ENCODE data around the gene PCNP.

PCNP gene

DNA sequence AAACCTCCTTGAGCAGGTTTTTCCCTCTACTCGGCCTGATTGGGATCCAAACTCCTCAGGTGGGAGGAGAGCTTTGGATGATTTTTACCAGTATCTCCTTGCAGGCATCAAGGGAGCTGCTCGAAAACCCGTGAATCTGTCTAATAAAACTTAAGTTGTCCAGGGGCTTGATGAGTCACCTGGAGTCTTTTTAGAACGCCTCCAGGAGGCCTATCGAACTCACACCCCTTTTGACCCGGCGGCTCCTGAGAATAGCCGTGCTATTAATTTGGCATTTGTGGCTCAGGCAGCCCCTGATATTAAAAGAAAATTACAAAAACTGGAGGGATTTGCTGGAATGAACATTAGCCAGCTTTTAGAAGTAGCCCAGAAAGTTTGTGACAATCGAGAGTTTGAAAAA is 61.4 kb downstream of the PCNP start:
- ChIA-PET CTCF (interaction anchor here (0.7 kb wide), 1 partner anchor 242 kb away, joined by 3 read pairs; no protein-coding TSS in a partner anchor), POLR2A (no interaction called here)
- H3K9me3 ChIP-seq (ENCODE audit: control insufficient read depth, insufficient read depth, low read depth, low read length) = no peaks in the 10 kb centered on the region
- no peaks in the 10 kb centered on the region for H3K4me1 ChIP-seq (ENCODE audit: control insufficient read depth, insufficient read depth, low read length)
- no peak overlapping the region for H3K4me3 ChIP-seq (ENCODE audit: low read depth, low read length)
- H3K36me3 ChIP-seq (ENCODE audit: control insufficient read depth in 2 of 2, insufficient read depth in 1 of 2, low read length in 2 of 2) = no peaks in the 10 kb centered on the region
- no peak overlapping the region for H3K27ac ChIP-seq (ENCODE audit: extremely low read depth, low read depth, low read length)
- TF ChIP-seq MYNN (tag by site-specific recombination; IDR thresholded peaks at IDR 0.05; ENCODE audit: borderline replicate concordance) (peak; percentile 36; the same call in 1 of the 2 replicates), ZNF140 (tag by site-specific recombination; IDR thresholded peaks at IDR 0.05) (no peak)

DNA sequence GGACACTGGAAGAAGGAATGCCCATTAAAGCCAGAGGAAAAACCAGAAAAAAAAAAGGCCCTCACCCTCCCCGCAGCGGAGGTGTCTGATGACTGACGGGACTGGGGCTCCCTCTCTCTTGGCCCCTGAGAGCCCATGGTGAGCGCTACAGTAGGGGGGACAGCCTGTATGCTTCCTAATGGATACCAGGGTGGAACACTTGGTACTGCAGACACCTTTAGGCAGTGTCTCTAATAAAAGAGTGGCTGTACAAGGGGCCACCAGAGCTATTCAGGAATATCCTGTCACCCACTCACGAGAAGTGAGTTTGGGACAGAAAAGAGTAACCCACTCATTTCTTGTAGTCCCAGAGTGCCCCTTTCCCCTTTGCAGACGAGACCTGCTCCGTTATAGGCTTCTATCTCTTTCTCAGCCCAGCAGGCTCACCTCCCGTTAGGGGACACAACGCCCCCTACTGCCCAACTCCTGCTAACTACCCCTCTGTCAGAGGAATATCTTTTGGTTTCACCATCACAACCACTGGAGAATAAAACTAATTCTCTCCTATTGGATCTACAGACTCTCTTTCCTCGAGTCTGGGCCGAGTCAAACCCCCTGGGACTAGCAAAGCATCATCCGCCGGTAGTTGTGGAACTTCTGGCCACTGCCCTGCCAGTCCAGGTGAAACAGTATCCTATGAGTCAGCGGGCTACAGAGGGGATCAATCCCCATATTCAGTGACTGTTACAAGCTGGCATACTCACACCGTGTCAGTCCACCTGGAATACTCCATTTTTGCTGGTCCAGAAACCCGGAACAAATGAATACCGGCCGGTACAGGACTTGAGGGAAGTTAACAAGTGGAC is 62.2 kb downstream of the PCNP start:
- H3K27ac ChIP-seq (ENCODE audit: extremely low read depth, low read depth, low read length) = no peak overlapping the region
- no peak overlapping the region for H3K4me3 ChIP-seq (ENCODE audit: low read depth, low read length)
- no peaks in the 10 kb centered on the region for H3K9me3 ChIP-seq (ENCODE audit: control insufficient read depth, insufficient read depth, low read depth, low read length)
- no peaks in the 10 kb centered on the region for H3K36me3 ChIP-seq (ENCODE audit: control insufficient read depth in 2 of 2, insufficient read depth in 1 of 2, low read length in 2 of 2)
- no peaks in the 10 kb centered on the region for H3K4me1 ChIP-seq (ENCODE audit: control insufficient read depth, insufficient read depth, low read length)
- ChIA-PET POLR2A (no interaction called here), CTCF (interaction anchor here (0.9 to 1.1 kb wide), 3 partner anchors 9 to 35 kb away, joined by 3 to 4 read pairs (median 3); no protein-coding TSS in a partner anchor)
- TF ChIP-seq ZNF501 (tag by site-specific recombination; IDR thresholded peaks at IDR 0.05) (no peak), ZNF654 (tag by site-specific recombination; IDR thresholded peaks at IDR 0.05; ENCODE audit: low read depth) (peak; percentile 72), ZNF335 (tag by site-specific recombination; conservative IDR thresholded peaks at IDR 0.05) (0 out of 2 replicates have a peak, but pooled peaks have one; percentile 13)
- TF ChIP-seq, protein P1, sequence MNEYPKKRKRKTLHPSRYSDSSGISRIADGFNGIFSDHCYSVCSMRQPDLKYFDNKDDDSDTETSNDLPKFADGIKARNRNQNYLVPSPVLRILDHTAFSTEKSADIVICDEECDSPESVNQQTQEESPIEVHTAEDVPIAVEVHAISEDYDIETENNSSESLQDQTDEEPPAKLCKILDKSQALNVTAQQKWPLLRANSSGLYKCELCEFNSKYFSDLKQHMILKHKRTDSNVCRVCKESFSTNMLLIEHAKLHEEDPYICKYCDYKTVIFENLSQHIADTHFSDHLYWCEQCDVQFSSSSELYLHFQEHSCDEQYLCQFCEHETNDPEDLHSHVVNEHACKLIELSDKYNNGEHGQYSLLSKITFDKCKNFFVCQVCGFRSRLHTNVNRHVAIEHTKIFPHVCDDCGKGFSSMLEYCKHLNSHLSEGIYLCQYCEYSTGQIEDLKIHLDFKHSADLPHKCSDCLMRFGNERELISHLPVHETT (tag by site-specific recombination; IDR thresholded peaks at IDR 0.05) = no peak

DNA sequence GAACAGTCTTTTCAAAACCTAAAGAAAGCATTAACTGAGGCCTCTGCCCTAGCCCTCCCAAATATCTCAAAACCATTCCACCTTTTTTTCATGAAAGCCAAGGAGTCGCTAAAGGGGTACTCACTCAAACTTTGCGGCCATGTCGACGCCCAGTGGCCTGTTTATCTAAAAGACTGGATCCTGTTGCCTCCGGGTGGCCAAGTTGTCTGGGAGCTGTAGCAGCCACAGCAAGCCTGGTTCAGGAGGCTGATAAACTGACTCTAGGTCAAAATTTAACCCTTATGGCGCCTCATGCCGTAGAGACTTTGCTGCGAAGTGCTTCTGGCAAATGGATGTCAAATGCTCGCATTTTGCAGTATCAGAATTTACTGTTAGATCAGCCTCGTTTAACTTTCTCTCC is 63.5 kb downstream of the PCNP start:
- Histone ChIP-seq H3K9me3 (ENCODE audit: control insufficient read depth, insufficient read depth, low read depth, low read length) (no peaks in the 10 kb centered on the region), H3K4me3 (ENCODE audit: low read depth, low read length) (no peak overlapping the region), H3K36me3 (ENCODE audit: control insufficient read depth in 2 of 2, insufficient read depth in 1 of 2, low read length in 2 of 2) (no peaks in the 10 kb centered on the region), H3K27ac (ENCODE audit: extremely low read depth, low read depth, low read length) (no peak overlapping the region), H3K4me1 (ENCODE audit: control insufficient read depth, insufficient read depth, low read length) (no peaks in the 10 kb centered on the region)
- ChIA-PET CTCF (interaction anchor here (0.6 to 1.3 kb wide), 2 partner anchors 10 to 90 kb away, joined by 3 to 4 read pairs; no protein-coding TSS in a partner anchor), POLR2A (no interaction called here)
- TF ChIP-seq, protein P2, sequence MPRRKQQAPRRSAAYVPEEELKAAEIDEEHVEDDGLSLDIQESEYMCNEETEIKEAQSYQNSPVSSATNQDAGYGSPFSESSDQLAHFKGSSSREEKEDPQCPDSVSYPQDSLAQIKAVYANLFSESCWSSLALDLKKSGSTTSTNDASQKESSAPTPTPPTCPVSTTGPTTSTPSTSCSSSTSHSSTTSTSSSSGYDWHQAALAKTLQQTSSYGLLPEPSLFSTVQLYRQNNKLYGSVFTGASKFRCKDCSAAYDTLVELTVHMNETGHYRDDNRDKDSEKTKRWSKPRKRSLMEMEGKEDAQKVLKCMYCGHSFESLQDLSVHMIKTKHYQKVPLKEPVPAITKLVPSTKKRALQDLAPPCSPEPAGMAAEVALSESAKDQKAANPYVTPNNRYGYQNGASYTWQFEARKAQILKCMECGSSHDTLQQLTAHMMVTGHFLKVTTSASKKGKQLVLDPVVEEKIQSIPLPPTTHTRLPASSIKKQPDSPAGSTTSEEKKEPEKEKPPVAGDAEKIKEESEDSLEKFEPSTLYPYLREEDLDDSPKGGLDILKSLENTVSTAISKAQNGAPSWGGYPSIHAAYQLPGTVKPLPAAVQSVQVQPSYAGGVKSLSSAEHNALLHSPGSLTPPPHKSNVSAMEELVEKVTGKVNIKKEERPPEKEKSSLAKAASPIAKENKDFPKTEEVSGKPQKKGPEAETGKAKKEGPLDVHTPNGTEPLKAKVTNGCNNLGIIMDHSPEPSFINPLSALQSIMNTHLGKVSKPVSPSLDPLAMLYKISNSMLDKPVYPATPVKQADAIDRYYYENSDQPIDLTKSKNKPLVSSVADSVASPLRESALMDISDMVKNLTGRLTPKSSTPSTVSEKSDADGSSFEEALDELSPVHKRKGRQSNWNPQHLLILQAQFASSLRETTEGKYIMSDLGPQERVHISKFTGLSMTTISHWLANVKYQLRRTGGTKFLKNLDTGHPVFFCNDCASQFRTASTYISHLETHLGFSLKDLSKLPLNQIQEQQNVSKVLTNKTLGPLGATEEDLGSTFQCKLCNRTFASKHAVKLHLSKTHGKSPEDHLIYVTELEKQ (tag by site-specific recombination; IDR thresholded peaks at IDR 0.05; ENCODE audit: borderline replicate concordance) = no peak
- no peak for TF ChIP-seq ZNF292 (tag by site-specific recombination; IDR thresholded peaks at IDR 0.05; ENCODE audit: borderline replicate concordance, low read depth)
- TF ChIP-seq, protein P3, sequence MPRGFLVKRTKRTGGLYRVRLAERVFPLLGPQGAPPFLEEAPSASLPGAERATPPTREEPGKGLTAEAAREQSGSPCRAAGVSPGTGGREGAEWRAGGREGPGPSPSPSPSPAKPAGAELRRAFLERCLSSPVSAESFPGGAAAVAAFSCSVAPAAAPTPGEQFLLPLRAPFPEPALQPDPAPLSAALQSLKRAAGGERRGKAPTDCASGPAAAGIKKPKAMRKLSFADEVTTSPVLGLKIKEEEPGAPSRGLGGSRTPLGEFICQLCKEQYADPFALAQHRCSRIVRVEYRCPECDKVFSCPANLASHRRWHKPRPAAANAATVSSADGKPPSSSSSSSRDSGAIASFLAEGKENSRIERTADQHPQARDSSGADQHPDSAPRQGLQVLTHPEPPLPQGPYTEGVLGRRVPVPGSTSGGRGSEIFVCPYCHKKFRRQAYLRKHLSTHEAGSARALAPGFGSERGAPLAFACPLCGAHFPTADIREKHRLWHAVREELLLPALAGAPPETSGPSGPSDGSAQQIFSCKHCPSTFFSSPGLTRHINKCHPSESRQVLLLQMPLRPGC (tag by site-specific recombination; IDR thresholded peaks at IDR 0.05) = no peak
